H9 (cell line): ENCODE data around the gene AJUBA. TPM values are rescaled to one million over a fixed set of nuclear protein-coding genes. Genes with fewer than 3 reads are reported as not detected.
"Not testable (repeated sequence)": the region's sequence is repeated elsewhere in the genome, so short reads cannot be mapped to it uniquely, and the experiment has no call there.

Experiments used
- DNase-seq: peaks from one replicate; pipeline ENCODE4 v3.0.0-alpha.2; 2017
- H2AFZ ChIP-seq: one replicate; pipeline ENCODE4 v1.6.1; 2013; ENCODE audit warnings: mild to moderate bottlenecking, low read length, control low read depth, moderate library complexity
- H2AK5ac ChIP-seq: 2 replicates; pipeline ENCODE4 v1.6.1; 2013; ENCODE audit warnings: low read length, control low read depth, mixed read lengths; ENCODE audit not compliant: insufficient read length
- H2BK120ac ChIP-seq: one replicate; pipeline ENCODE4 v1.6.1; 2013; ENCODE audit warnings: low read depth, mild to moderate bottlenecking, low read length, control low read depth, inconsistent platforms; ENCODE audit not compliant: poor library complexity, severe bottlenecking
- H2BK12ac ChIP-seq: 2 replicates; pipeline ENCODE4 v1.6.1; 2013; ENCODE audit warnings: low read length, control low read depth, mixed read lengths, low read depth; ENCODE audit not compliant: insufficient read length
- H2BK15ac ChIP-seq: 2 replicates; pipeline ENCODE4 v1.6.1; 2013; ENCODE audit warnings: low read depth, low read length, control low read depth
- H2BK20ac ChIP-seq: one replicate; pipeline ENCODE4 v1.6.1; 2013; ENCODE audit warnings: low read depth, mild to moderate bottlenecking, low read length, control low read depth, inconsistent platforms; ENCODE audit not compliant: poor library complexity, severe bottlenecking
- H2BK5ac ChIP-seq: 2 replicates; pipeline ENCODE4 v1.6.1; 2013; ENCODE audit warnings: low read length, control low read depth, mixed read lengths; ENCODE audit not compliant: insufficient read length
- H3K14ac ChIP-seq: 2 replicates; pipeline ENCODE4 v1.6.1; 2013; ENCODE audit warnings: low read length, control low read depth; ENCODE audit not compliant: insufficient read depth
- H3K18ac ChIP-seq: 2 replicates; pipeline ENCODE4 v1.6.1; 2013; ENCODE audit warnings: low read depth, mild to moderate bottlenecking, mixed read lengths, low read length, control low read depth; ENCODE audit not compliant: insufficient read length
- H3K23ac ChIP-seq: 2 replicates; pipeline ENCODE4 v1.6.1; 2013; ENCODE audit warnings: low read length, control low read depth, mixed read lengths, low read depth; ENCODE audit not compliant: insufficient read length
- H3K23me2 ChIP-seq: 2 replicates; pipeline ENCODE4 v1.6.1; 2013; ENCODE audit warnings: low read depth, mild to moderate bottlenecking, mixed read lengths, low read length, control low read depth; ENCODE audit not compliant: insufficient read length, poor library complexity, severe bottlenecking
- H3K27ac ChIP-seq: 2 replicates; pipeline ENCODE4 v1.5.1; 2013; ENCODE audit warnings: low read length, control low read depth, mixed read lengths, low read depth; ENCODE audit not compliant: insufficient read length
- H3K27me3 ChIP-seq: 2 replicates; pipeline ENCODE4 v1.6.1; 2013; ENCODE audit warnings: low read length, control low read depth, inconsistent platforms; ENCODE audit not compliant: insufficient read depth
- H3K4ac ChIP-seq: 2 replicates; pipeline ENCODE4 v1.6.1; 2013; ENCODE audit warnings: low read depth, mild to moderate bottlenecking, control low read depth, inconsistent platforms, low read length, moderate library complexity
- H3K4me1 ChIP-seq: 2 replicates; pipeline ENCODE4 v1.6.1; 2013; ENCODE audit warnings: low read length, control low read depth, inconsistent platforms; ENCODE audit not compliant: insufficient read depth
- H3K4me2 ChIP-seq: 2 replicates; pipeline ENCODE4 v1.6.1; 2013; ENCODE audit warnings: low read length, control low read depth, mixed read lengths; ENCODE audit not compliant: insufficient read length, insufficient read depth
- H3K56ac ChIP-seq: 2 replicates; pipeline ENCODE4 v1.6.1; 2013; ENCODE audit warnings: low read depth, mild to moderate bottlenecking, mixed read lengths, low read length, control low read depth; ENCODE audit not compliant: insufficient read length
- H3K79me1 ChIP-seq: 2 replicates; pipeline ENCODE4 v1.6.1; 2013; ENCODE audit warnings: low read depth, mild to moderate bottlenecking, moderate library complexity, low read length, control low read depth, inconsistent platforms; ENCODE audit not compliant: insufficient read depth, poor library complexity, severe bottlenecking
- H3K79me2 ChIP-seq: 2 replicates; pipeline ENCODE4 v1.6.1; 2013; ENCODE audit warnings: low read length, control low read depth, inconsistent platforms; ENCODE audit not compliant: insufficient read depth
- H3K9ac ChIP-seq: 2 replicates; pipeline ENCODE4 v1.6.1; 2013; ENCODE audit warnings: low read length, control low read depth, mixed read lengths; ENCODE audit not compliant: insufficient read length; ENCODE audit errors: extremely low read depth
- H3K9me3 ChIP-seq: one replicate; pipeline ENCODE4 v1.6.1; 2013; ENCODE audit warnings: low read depth, low read length, inconsistent platforms; ENCODE audit not compliant: control insufficient read depth
- H3T11ph ChIP-seq: one replicate; pipeline ENCODE4 v1.6.1; 2013; ENCODE audit warnings: mild to moderate bottlenecking, low read length, control low read depth, inconsistent platforms
- H4K20me1 ChIP-seq: one replicate; pipeline ENCODE4 v1.6.1; 2013; ENCODE audit not compliant: control insufficient read depth, insufficient read length, insufficient read depth
- H4K5ac ChIP-seq: 2 replicates; pipeline ENCODE4 v1.6.1; 2013; ENCODE audit warnings: low read depth, mild to moderate bottlenecking, mixed read lengths, low read length, control low read depth; ENCODE audit not compliant: insufficient read length
- H4K8ac ChIP-seq: replicated peaks from 2 replicates; pipeline ENCODE4 v1.6.1; 2013; ENCODE audit warnings: low read length, control low read depth, mixed read lengths, low read depth; ENCODE audit not compliant: insufficient read length
- H4K91ac ChIP-seq: 2 replicates; pipeline ENCODE4 v1.6.1; 2013; ENCODE audit warnings: low read depth, mild to moderate bottlenecking, moderate library complexity, mixed read lengths, low read length, control low read depth; ENCODE audit not compliant: insufficient read length
- H3K27ac Mint-ChIP-seq, 3 experiments: 2 replicates in 2 of 3; 3 replicates in 1 of 3; pipeline ENCODE4 v1.8.0; 2020 to 2021; ENCODE audit warnings: mixed read lengths in 3 of 3, mild to moderate bottlenecking in 1 of 3, moderate library complexity in 1 of 3
- H3K27me3 Mint-ChIP-seq: 2 replicates; pipeline ENCODE4 v1.8.0; 2021; ENCODE audit warnings: low read depth, mild to moderate bottlenecking, moderate library complexity, mixed read lengths
- H3K36me3 Mint-ChIP-seq, 3 experiments: 2 replicates in 2 of 3; 3 replicates in 1 of 3; pipeline ENCODE4 v1.8.0; 2020 to 2021; ENCODE audit warnings: low read depth in 3 of 3, mixed read lengths in 3 of 3; ENCODE audit not compliant: insufficient read depth in 1 of 3
- H3K4me1 Mint-ChIP-seq, 2 experiments: 2 replicates each; pipeline ENCODE4 v1.8.0; 2020; ENCODE audit warnings: mixed read lengths in 2 of 2
- H3K4me3 Mint-ChIP-seq, 2 experiments: 2 replicates in 1 of 2; 3 replicates in 1 of 2; pipeline ENCODE4 v1.8.0; 2020 to 2021; ENCODE audit warnings: mild to moderate bottlenecking in 2 of 2, mixed read lengths in 2 of 2, moderate library complexity in 1 of 2
- H3K9me3 Mint-ChIP-seq, 2 experiments: 2 replicates in 1 of 2; 3 replicates in 1 of 2; pipeline ENCODE4 v1.8.0; 2020; ENCODE audit warnings: mild to moderate bottlenecking in 2 of 2, mixed read lengths in 2 of 2, moderate library complexity in 1 of 2
- CTCF ChIP-seq: fragments of 200-600 bp; sonication (generic); conservative IDR thresholded peaks from 3 replicates; pipeline ENCODE4 v1.8.0; 2021; ENCODE audit warnings: antibody characterized with exemption, mild to moderate bottlenecking
- WGBS: extraction: QIAGEN DNeasy Blood & Tissue Kit; methylation state at CpG from one replicate; pipeline ENCODE4 v1.1.7; 2013; ENCODE audit warnings: missing lambda C conversion rate, low lambda C conversion rate, mixed read lengths; ENCODE audit not compliant: insufficient read length; ENCODE audit errors: extremely low coverage; 5-methylcytosine and 5-hydroxymethylcytosine counted together
- total RNA-seq: library from RNA; stranded (reverse); gene quantifications from 2 replicates; pipeline ENCODE4 v1.2.1, GENCODE V29; 2021

The AJUBA gene
- total RNA-seq, 1 experiment from 2014 or later: 44.9 TPM

- Histone ChIP-seq H3K79me1 (no peaks in the 10 kb centered on the region), H3K4ac (no peak overlapping the region), H3K9ac (no peak overlapping the region), H2AK5ac (no peak overlapping the region), H3K27me3 (no peaks in the 10 kb centered on the region), H3K4me1 (no peaks in the 10 kb centered on the region), H3K79me2 (no peaks in the 10 kb centered on the region), H2BK15ac (no peak overlapping the region), H3K27ac (no peak overlapping the region), H4K5ac (no peak overlapping the region), H4K20me1 (no peaks in the 10 kb centered on the region), H3K9me3 (no peaks in the 10 kb centered on the region), H3K14ac (no peak overlapping the region), H4K8ac (no peak overlapping the region), H3K23me2 (no peaks in the 10 kb centered on the region), H4K91ac (no peak overlapping the region), H3T11ph (no peak overlapping the region), H2BK5ac (no peak overlapping the region), H2BK120ac (no peak overlapping the region), H3K23ac (no peak overlapping the region), H3K18ac (no peak overlapping the region), H3K56ac (no peak overlapping the region), H3K4me2 (no peak overlapping the region), H2BK12ac (no peak overlapping the region), H2BK20ac (no peak overlapping the region), H2AFZ (no peak overlapping the region)
- Mint-ChIP-seq H3K9me3 (no peaks in the 10 kb centered on the region), H3K4me3 (no peak overlapping the region), H3K27me3 (no peaks in the 10 kb centered on the region), H3K36me3 (no peaks in the 10 kb centered on the region), H3K27ac (peak overlapping the region in 2 of 3 experiments; percentile 25 to 28; a peak in 5 of 7 replicates), H3K4me1 (peaks cover 2 to 9% of the 10 kb centered on the region in 2 experiments; a peak in 3 of 4 replicates)
- DNase-seq: no peak
- no peak for TF ChIP-seq CTCF
- no CpG with 5 or more reads among the region's 4 CpGs for WGBS
These were observed 33.3 kb upstream of the AJUBA start for GRCh38 chr14:23015618-23016017.

- not testable (repeated sequence) for H2BK12ac ChIP-seq, H2AFZ ChIP-seq, H3K9me3 Mint-ChIP-seq, H3K23ac ChIP-seq, H4K5ac ChIP-seq, H3K18ac ChIP-seq, H3K56ac ChIP-seq, H3K27ac Mint-ChIP-seq, H2BK15ac ChIP-seq, H4K20me1 ChIP-seq, H3K79me2 ChIP-seq, H3K36me3 Mint-ChIP-seq, H2BK20ac ChIP-seq, H3K23me2 ChIP-seq, H3K4me3 Mint-ChIP-seq, H2BK120ac ChIP-seq, H3K9ac ChIP-seq, DNase-seq, H3K79me1 ChIP-seq, H3K27ac ChIP-seq, H4K8ac ChIP-seq, H3K27me3 Mint-ChIP-seq, H4K91ac ChIP-seq, H2BK5ac ChIP-seq, H3K4ac ChIP-seq, H3K9me3 ChIP-seq, H3K14ac ChIP-seq, H3K27me3 ChIP-seq, H2AK5ac ChIP-seq, H3T11ph ChIP-seq, H3K4me2 ChIP-seq, H3K4me1 ChIP-seq
- peaks cover 8 to 17% of the 10 kb centered on the region in 2 experiments for H3K4me1 Mint-ChIP-seq
- WGBS: no CpG with 5 or more reads among the region's 5 CpGs
These were observed 31.4 kb upstream of the AJUBA start for GRCh38 chr14:23013749-23014054.
